OCI-LY3 (cell line): ENCODE measurements around the gene CARF.

ENCODE experiments used
- H2AFZ ChIP-seq: fragments of 200-600, 300-600 bp; shearing (Covaris generic); 2 replicates; pipeline ENCODE4 v1.6.0; 2014; ENCODE audit warnings: antibody characterized with exemption, low read depth, low read length
- H3K27ac ChIP-seq: fragments of 200-600, 300-600 bp; sonication (generic); 2 replicates; pipeline ENCODE4 v1.5.1; 2014; ENCODE audit warnings: mild to moderate bottlenecking, low read length, moderate library complexity, mixed read lengths
- H3K27me3 ChIP-seq: fragments of 200-600, 300-600 bp; sonication (generic); 2 replicates; pipeline ENCODE4 v1.6.1; 2014; ENCODE audit warnings: low read depth, low read length, mixed read lengths
- H3K36me3 ChIP-seq: fragments of 200-600, 300-600 bp; sonication (generic); replicated peaks from 2 replicates; pipeline ENCODE3; 2014; ENCODE audit warnings: low read depth, low read length, mixed read lengths
- H3K4me1 ChIP-seq: fragments of 300-600, 200-600 bp; sonication (generic); 2 replicates; pipeline ENCODE4 v1.6.1; 2014; ENCODE audit warnings: low read length, mixed read lengths
- H3K4me2 ChIP-seq: fragments of 200-600, 300-600 bp; sonication (generic); 2 replicates; pipeline ENCODE4 v1.6.1; 2014; ENCODE audit warnings: low read length, mixed read lengths
- H3K4me3 ChIP-seq: fragments of 300-600, 200-600 bp; sonication (generic); 2 replicates; pipeline ENCODE4 v1.5.1; 2014; ENCODE audit warnings: antibody characterized with exemption, mild to moderate bottlenecking, low read length, moderate library complexity
- H3K79me2 ChIP-seq: fragments of 300-600, 200-600 bp; shearing (Covaris generic); 2 replicates; pipeline ENCODE4 v1.6.1; 2014; ENCODE audit warnings: mild to moderate bottlenecking, low read length, mixed read lengths
- H3K9ac ChIP-seq: fragments of 300-600, 200-600 bp; shearing (Covaris generic); 2 replicates; pipeline ENCODE4 v1.6.0; 2014; ENCODE audit warnings: mild to moderate bottlenecking, low read length, moderate library complexity
- H3K9me3 ChIP-seq: fragments of 200-600, 300-600 bp; shearing (Covaris generic); 2 replicates; pipeline ENCODE4 v1.6.1; 2014; ENCODE audit warnings: low read length, mixed read lengths; ENCODE audit not compliant: insufficient read depth
- H4K20me1 ChIP-seq: fragments of 200-600, 300-600 bp; sonication (generic); 2 replicates; pipeline ENCODE4 v1.6.1; 2016; ENCODE audit warnings: low read length, mixed read lengths; ENCODE audit not compliant: insufficient read depth
- CTCF ChIP-seq: fragments of 200-600, 300-600 bp; sonication (generic); IDR thresholded peaks from 2 replicates; pipeline ENCODE4 v1.5.1; 2014; ENCODE audit warnings: antibody characterized with exemption, low read length, low read depth
- EZH2phosphoT487 ChIP-seq: fragments of 200-600 bp; shearing (Covaris generic); IDR thresholded peaks from 2 replicates; pipeline ENCODE4 v1.6.1; 2018; ENCODE audit warnings: antibody characterized with exemption, mixed run types, low read depth

The CARF gene

GRCh38 chr2:203025592-203025991 lies 113.5 kb downstream of the CARF start:
- Histone ChIP-seq H3K79me2 (no peaks in the 10 kb centered on the region), H3K36me3 (no peaks in the 10 kb centered on the region), H2AFZ (no peak overlapping the region), H3K4me1 (peaks cover 3% of the 10 kb centered on the region; the same call in 1 of the 2 replicates), H3K4me2 (no peak overlapping the region), H3K27me3 (no peaks in the 10 kb centered on the region), H4K20me1 (no peaks in the 10 kb centered on the region), H3K9ac (no peak overlapping the region), H3K9me3 (no peaks in the 10 kb centered on the region), H3K27ac (no peak overlapping the region), H3K4me3 (no peak overlapping the region)
- TF ChIP-seq EZH2phosphoT487 (no peak), CTCF (no peak)

- Histone ChIP-seq H3K9me3 (no peaks in the 10 kb centered on the region), H3K4me3 (no peak overlapping the region), H2AFZ (no peak overlapping the region), H3K4me2 (no peak overlapping the region), H3K27me3 (no peaks in the 10 kb centered on the region), H3K9ac (no peak overlapping the region), H3K4me1 (peaks cover 10% of the 10 kb centered on the region), H4K20me1 (no peaks in the 10 kb centered on the region), H3K36me3 (no peaks in the 10 kb centered on the region), H3K79me2 (no peaks in the 10 kb centered on the region), H3K27ac (no peak overlapping the region)
- TF ChIP-seq EZH2phosphoT487 (no peak), CTCF (no peak)
Measured at GRCh38 chr2:203030545-203030944, 118.5 kb downstream of the CARF start.

GRCh38 chr2:203030991-203031390 lies 118.9 kb downstream of the CARF start:
- no peaks in the 10 kb centered on the region for H3K79me2 ChIP-seq
- H2AFZ ChIP-seq, result no peak overlapping the region
- no peak overlapping the region for H3K4me3 ChIP-seq
- no peaks in the 10 kb centered on the region for H3K27me3 ChIP-seq
- no peaks in the 10 kb centered on the region for H3K9me3 ChIP-seq
- H3K9ac ChIP-seq, result no peak overlapping the region
- H3K36me3 ChIP-seq, result no peaks in the 10 kb centered on the region
- TF ChIP-seq EZH2phosphoT487, result no peak
- no peak for TF ChIP-seq CTCF
- H3K4me1 ChIP-seq, result peaks cover 10% of the 10 kb centered on the region
- no peak overlapping the region for H3K4me2 ChIP-seq
- H4K20me1 ChIP-seq, result no peaks in the 10 kb centered on the region
- H3K27ac ChIP-seq, result no peak overlapping the region

- Histone ChIP-seq H3K36me3 (no peaks in the 10 kb centered on the region), H3K9ac (no peak overlapping the region), H3K4me2 (peak overlapping the region; percentile 46; the same call in 1 of the 2 replicates), H2AFZ (no peak overlapping the region), H3K4me3 (no peak overlapping the region), H3K27me3 (no peaks in the 10 kb centered on the region), H3K27ac (no peak overlapping the region), H4K20me1 (no peaks in the 10 kb centered on the region), H3K4me1 (peaks cover 10% of the 10 kb centered on the region), H3K9me3 (no peaks in the 10 kb centered on the region), H3K79me2 (no peaks in the 10 kb centered on the region)
- no peak for TF ChIP-seq CTCF
- TF ChIP-seq EZH2phosphoT487, result no peak
Measured at GRCh38 chr2:203033395-203033794, 121.3 kb downstream of the CARF start.
